GM19025 (cell line): ENCODE data around the gene MYMK.

ENCODE experiments used
- ATAC-seq: cut with Tn5 transposase; IDR thresholded peaks from one replicate; pipeline ENCODE4 v1.9.1; 2021; ENCODE audit warnings: mild to moderate bottlenecking, low read depth, moderate library complexity; ENCODE audit not compliant: unreplicated experiment

Gene MYMK

DNA sequence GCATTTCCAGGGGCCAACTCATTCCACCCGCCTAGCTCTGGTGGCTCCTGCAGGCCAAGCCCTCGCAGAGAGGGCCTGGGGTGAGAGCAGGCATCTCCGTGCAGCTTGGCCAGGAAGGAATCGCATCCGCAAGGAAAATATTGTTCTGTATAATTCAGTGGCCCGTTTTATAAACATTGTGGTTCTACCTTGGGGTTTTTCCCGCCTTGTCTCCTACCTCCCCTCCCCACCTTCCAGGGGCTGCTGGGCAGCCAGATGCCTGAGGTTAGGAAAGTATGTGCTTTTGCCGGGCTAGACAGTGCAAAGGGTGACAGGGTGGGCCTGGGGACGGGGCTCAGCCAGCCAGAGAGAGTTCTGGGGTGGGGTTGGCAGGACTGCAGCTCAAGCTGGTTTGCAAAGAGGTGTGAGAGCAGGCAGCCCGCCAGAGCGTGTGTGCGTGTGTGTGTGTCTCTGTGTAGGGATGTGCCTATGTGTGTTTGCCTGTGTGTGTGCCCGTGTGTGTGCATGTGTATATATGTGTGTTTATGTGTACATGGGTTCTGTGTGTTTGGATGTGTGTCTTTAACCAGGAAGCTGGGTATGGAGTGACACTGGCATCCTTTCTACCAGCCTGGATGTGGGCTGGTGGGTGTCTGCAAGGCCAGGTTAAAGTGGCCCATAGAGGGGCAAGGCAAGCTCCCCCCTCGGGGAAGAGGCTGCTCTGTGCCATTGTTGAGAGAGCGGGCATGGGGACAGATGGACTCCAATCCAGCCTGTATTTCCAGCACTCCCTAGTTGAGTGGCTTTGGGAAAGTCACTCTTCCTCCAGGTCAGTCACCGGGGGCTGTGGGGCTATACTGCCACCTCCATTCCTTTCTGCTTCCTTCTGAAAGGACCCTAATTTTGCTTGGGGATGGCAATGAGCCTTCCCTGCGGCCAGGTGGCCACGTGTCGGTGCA is 35.2 kb downstream of the MYMK start:
- ATAC-seq: no peak

DNA sequence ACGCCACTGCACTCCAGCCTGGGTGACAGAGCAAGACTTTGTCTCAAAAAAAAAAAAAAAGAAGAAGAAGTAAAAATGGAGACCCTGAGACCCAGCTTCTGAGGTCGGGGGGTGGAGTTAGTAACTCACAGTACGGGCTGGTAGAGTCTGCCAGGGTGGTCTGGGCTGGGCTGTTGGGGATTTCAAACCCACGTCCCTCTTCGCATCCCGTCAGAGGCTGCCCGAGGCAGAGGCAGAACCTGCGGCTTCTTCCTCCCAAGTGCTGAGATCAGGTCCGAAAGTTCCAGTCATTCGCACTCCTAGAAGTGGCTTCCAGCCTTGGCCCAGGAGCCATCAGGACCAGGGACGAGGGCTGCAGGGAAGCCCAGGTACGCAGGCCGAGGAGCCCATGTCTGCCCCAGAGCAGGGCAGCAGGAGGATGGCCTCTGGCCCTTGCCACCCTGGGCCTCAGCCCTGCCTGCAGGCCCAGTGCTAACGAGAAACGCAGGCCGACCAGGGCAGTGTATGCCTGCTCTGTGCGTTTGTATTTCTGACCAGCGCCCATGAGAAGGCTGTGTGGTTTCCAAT is 36.0 kb downstream of the MYMK start:
- ATAC-seq: no peak

DNA sequence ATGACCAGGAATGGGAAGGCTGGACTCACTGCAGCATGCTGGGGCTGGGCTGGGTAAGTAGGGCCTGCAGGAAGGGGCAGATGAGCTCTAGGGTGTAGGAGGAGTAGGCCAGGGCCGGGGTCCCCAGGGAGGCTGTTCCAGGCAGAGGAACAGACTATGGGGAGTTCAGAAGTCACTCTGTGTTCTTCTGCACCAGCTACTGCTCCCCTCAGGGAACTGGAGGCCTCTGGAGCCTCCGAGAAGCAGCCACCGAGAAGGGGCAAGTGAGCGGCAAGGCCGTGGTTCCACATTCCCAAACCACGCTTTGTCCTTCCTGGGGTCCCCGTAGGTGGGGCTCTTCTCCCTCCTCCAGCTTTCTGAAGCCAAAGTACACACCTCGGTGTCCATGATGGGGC is 37.4 kb downstream of the MYMK start:
- no peak for ATAC-seq

DNA sequence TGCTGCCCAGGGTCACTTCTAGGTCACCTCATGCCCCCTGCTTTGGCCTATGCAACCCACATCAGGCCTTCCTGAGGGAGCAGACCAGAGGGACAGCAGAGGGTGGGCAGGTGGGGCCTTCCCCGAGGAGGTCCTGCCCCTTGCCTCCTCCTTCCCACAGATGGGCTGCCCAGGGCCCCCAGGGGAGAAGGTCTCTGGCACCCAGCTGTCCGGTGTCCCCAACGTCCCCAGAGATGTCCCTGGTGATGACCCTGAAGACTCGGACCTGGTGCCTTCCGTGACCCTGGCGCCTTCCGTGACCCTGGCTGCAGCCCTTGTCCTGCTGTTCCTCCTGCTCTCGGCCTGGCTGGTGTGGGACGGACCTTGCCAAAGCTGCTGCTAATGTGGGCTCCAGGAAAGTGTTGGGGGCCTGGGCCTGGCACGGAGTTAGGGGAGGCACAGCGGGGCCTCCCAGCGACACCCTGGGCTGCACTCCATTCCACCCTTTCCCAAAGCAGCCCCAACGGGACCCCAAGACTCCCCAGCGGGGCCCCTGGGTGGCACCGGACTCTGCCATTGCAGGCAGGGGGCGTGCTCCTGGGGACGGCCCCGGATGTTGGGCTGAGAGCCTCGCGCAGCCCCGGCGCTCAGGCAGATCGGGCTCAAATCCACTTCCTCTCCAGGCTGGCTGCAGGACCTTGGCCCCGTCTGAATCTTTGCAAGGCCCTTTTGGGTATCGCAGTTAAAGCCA is 39.1 kb downstream of the MYMK start:
- no peak for ATAC-seq

GRCh38 chr9:133484671-133485437 is 39.9 kb downstream of the MYMK start:
- no peak for ATAC-seq

DNA sequence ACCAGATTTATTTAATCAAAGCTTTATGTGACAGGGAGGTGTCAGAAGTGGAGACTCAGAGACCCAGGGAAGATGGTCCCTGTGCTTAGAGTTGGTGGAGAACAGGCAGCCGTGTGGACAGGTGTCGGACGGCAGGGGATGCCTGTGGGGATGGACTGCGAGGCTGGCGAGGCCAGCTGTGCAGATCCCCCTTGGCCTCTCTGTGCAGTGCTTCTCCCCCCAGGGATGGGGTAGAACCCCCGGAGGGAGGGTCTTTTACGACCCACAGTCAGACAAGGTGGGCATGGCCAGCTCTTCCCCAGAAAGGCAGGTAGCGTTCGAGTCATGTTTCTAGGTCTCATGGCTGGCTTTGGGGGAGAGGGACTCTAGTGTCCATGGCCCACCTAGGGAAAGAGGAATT is 41.1 kb downstream of the MYMK start:
- ATAC-seq: no peak

DNA sequence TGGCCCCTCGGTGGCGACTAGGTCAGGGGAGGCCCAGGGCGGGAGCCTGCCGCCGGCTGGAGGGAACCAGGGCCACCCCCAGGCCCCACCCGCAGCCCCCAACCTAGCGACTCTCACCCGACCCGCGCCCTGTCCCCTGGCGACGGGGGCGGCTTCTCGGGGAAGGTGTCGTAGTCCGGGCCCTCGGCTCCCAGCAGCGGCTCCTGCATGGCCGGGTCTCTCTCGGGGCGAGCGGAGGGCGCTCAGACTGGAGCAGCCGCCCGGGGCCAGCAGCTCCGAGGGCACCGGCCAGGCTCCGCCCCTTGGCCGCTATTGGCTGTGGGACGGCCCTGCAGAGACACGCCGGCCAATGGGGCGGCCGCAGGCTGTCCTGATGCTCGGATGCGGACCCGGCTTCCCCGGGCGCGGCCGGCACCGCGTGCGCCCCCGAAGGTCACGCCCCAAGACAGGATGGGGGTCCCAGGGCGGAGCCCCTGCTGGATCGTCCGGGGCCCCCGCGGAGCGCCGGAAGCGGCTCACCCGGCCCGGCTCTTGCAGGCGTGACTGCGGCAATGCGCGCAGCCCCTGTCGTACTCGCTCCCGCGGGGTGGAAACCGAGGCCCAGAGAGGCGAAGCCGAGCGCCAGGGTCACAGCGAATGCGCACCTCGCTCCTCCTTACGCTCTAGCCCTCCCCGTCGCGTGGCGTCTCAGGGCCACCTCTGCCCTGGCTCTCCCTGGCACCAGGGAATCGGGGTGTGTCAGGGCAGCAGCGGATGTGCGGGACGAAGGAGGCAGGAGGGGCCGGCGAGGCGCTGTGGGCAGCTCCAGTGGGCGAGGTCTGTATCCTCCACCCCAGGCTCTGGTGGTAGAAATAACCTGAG is 45.7 kb downstream of the MYMK start, which contains the start of gene SLC2A6:
Gene SLC2A6 (minus strand): TSS at position 249 of the 861 bp plus-strand sequence. CDS start 40 bp downstream, at position 209.
- peak; percentile 92 for ATAC-seq

DNA sequence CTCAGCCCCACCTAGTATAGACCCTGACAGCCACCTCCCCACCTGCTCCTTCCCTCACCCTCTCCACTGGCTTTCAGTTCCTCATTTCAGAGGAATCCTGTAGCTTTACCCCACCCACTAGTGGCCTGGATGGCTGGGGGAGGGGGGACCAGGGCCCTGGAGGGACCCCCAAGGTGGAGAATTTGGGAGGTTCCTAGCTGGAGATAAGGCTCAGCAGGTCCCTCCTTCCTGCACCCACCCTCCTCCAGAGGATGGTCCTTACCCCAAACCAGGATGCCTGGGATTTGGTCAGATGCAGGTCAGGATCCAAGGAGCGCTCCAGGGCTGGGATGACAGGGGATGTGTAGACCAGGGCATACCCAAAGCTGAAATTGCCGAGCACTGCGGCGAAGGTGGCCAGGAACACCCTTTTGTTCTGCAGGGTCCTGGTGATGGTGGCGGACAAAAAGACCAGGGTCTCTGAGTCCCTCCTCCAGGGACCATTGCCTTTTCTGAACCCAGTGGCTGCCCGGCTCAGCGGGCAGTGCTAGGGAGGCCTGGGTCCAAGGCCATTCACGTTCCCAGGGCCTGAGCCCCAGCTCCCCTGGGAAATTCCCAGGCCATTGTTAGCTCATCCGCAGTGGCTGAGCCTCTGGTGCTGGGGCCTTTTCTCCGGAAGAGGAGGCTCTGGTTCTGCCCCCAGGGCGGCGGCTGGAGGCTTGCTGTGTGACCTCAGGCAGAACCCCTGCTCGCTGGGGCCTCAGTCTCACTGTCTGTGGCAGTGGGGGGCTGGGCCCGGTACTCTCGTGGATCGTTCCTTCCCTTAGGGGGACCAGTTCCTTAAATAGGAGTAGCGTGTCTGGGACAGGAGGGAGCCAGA is 46.5 kb downstream of the MYMK start:
- ATAC-seq: peak; percentile 26

DNA sequence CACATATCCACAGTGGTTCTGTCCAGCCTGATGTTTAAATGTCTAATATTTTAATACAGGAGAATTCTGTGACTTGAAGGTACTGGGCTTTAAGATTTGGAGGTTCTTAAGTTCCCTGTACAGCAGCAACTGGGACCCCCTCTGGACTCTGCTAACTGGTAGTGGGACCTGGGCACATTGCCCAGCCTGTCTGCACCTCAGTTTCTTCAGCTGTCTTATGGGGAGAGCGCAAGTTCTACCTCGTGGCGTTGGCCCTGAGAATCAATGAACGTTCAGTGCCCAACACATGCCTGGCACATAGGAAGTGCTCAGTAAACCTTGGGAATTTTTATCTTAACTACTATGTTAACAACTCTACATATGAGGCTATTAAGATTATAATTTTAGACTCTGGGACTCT is 47.3 kb downstream of the MYMK start:
- no peak for ATAC-seq

DNA sequence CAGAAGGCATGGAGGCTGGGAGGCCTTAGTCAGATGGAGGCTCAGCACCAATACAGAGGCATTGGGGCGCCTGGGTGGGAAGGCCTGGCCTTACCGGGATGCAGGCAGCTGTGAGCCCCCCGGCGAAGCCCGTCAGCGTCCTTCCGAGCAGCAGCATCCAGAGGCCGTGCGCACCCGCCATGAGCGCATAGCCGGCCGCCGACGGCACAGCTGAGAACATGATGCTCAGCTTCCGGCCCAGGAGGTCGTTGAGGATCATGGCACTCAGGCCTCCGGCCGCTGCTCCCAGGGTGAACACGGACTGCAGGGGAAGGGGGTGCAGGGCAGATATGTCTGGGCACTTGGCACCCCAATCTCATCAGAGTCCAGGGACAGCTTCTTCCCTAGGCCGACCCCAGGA is 47.8 kb downstream of the MYMK start:
- ATAC-seq: no peak

- ATAC-seq: no peak
Measured at GRCh38 chr9:133476036-133476931, 48.5 kb downstream of the MYMK start.

GRCh38 chr9:133475292-133476012 is 49.3 kb downstream of the MYMK start:
- ATAC-seq: no peak

- ATAC-seq: no peak
Measured at GRCh38 chr9:133474853-133475252, 49.9 kb downstream of the MYMK start.

GRCh38 chr9:133474215-133474614 is 50.5 kb downstream of the MYMK start:
- no peak for ATAC-seq

DNA sequence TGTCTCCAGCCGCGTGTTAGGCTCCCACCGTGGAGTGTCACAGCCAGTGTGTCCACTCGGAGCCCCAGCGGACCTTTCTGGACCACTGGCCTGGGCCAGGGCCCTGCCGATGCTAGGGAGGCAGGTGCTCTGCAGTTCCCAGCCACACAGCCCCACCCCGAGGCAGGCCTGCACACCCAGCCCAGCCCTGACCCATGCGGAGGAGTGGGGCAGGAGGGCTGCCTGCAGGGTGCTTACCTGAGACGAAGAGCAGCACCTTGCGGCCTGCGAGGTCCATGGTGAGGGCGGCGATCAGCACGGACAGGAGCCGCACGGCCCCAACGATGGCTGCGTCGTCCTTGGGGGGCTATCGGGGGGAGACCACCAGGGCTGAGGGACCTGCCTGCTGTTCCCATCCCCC is 51.0 kb downstream of the MYMK start:
- ATAC-seq: no peak

GRCh38 chr9:133472753-133473378 is 51.9 kb downstream of the MYMK start:
- no peak for ATAC-seq

DNA sequence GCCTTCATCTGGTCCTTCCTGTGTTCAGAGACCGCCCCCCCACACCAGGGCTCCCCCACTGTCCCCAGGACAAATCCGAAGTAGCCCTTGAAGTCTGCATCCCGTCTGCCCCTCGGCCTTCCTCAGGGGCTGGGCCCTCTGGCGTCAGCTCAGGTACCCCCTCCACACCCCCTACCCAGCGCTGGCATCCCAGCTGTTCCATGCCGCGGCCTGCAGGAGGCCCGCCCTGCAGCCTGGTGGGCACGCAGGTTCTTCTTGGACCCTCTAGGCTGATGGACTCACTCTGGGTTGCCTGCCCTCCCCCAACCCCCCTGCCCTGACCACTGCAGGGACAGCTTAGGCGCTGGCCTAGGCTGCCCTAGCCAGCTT is 52.5 kb downstream of the MYMK start:
- ATAC-seq: no peak
